Stimulated activated memory B cell treated with anti-CD40 and anti-IgM and Interleukin-4, amounts not matched to agents 10 μg/mL and 1 μg/mL and 100 μg/mL, for 72 hours (primary cell): ENCODE results near the gene MED28.

ENCODE experiments used
- ATAC-seq: fragments of 150-1000 bp; cut with Tn5 transposase; 2 replicates; pipeline ENCODE4 v1.10.0; 2021
- H3K27ac Mint-ChIP-seq: one replicate; pipeline ENCODE4 v1.8.0; 2022; ENCODE audit warnings: mild to moderate bottlenecking, mixed read lengths
- H3K27me3 Mint-ChIP-seq: one replicate; pipeline ENCODE4 v1.8.0; 2022; ENCODE audit warnings: mixed read lengths
- H3K36me3 Mint-ChIP-seq: one replicate; pipeline ENCODE4 v1.8.0; 2022; ENCODE audit warnings: mixed read lengths
- H3K4me1 Mint-ChIP-seq: one replicate; pipeline ENCODE4 v1.8.0; 2022; ENCODE audit warnings: mixed read lengths
- H3K4me3 Mint-ChIP-seq: one replicate; pipeline ENCODE4 v1.8.0; 2022; ENCODE audit warnings: mild to moderate bottlenecking, moderate library complexity, mixed read lengths
- H3K9me3 Mint-ChIP-seq: one replicate; pipeline ENCODE4 v1.8.0; 2022; ENCODE audit warnings: mixed read lengths

MED28 gene

DNA sequence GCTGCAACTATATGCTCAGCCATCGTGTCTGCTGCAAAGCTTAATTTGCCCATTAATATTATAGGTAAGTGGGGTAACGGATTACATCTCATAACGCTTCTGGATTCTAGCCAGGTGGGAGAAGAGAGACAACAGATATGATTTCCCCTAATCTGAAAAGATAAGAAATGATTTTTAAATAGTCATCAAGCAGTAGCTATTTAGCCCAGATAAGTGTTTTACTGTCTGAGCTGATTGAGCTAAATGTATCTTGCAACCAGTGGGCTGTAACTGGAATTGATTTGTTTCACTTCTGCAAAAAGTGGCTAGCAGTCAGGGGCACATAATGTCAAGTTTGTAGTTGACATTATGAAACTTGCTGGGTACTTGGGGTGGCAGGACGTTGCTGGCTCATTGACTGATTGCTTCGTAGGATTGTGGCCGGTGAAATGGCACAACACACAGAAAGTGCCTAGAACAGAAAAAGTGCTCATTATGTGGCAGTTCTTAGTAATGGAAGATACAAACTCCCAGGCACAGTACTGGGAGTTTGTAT is 18.9 kb upstream of the MED28 start:
- Mint-ChIP-seq H3K27ac (peak overlapping the region; percentile 46), H3K36me3 (peaks cover 61% of the 10 kb centered on the region), H3K9me3 (no peaks in the 10 kb centered on the region), H3K4me3 (peak overlapping the region; percentile 12), H3K27me3 (no peaks in the 10 kb centered on the region), H3K4me1 (peaks cover 47% of the 10 kb centered on the region)
- ATAC-seq: peak; percentile 98

DNA sequence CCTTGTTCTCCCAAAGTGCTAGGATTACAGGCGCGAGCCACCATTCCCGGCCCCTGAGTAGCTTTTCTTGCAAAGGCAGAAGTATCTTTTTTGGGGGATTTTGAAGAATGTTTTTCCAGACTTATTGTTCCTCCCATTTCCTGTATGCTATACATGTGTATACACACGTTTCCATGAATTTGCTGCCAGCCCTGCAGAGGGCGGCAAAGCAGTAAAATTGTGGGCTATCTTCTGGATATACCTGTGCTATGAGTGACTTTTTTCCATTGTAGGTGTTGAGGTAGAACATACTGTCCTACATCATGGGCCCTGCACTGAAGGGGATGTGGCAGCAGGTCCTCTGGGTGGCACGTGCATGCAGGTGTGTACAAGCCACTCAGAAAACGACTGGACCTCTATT is 16.9 kb upstream of the MED28 start:
- ATAC-seq: no peak
- H3K9me3 Mint-ChIP-seq: no peaks in the 10 kb centered on the region
- peaks cover 34% of the 10 kb centered on the region for H3K4me1 Mint-ChIP-seq
- no peak overlapping the region for H3K4me3 Mint-ChIP-seq
- peaks cover 46% of the 10 kb centered on the region for H3K36me3 Mint-ChIP-seq
- no peaks in the 10 kb centered on the region for H3K27me3 Mint-ChIP-seq
- no peak overlapping the region for H3K27ac Mint-ChIP-seq

DNA sequence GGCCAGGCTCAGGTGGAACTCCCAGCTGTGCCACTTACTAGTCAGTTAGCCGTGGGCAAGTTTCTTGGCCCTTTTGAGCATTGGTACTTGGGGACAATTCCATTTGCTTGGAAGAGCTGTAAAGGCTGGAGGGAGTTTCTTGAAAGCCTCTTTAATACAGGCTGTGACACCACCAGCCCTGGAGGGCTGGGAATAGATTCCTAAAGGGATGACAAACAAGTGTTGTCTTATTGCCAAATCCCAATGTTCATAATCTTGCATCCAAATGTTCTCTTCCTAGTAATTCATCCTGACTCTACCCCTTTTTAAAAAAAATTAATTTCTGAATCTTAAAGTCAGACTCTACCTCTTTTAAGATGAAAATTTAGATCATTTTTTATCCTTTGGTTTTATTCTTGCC is 14.6 kb upstream of the MED28 start:
- H3K4me1 Mint-ChIP-seq: peaks cover 12% of the 10 kb centered on the region
- H3K36me3 Mint-ChIP-seq: peaks cover 34% of the 10 kb centered on the region
- ATAC-seq: no peak
- H3K4me3 Mint-ChIP-seq: no peak overlapping the region
- no peak overlapping the region for H3K27ac Mint-ChIP-seq
- no peaks in the 10 kb centered on the region for H3K27me3 Mint-ChIP-seq
- H3K9me3 Mint-ChIP-seq: no peaks in the 10 kb centered on the region

- peaks cover 28% of the 10 kb centered on the region for H3K36me3 Mint-ChIP-seq
Measured at GRCh38 chr4:17605236-17605635, 9.2 kb upstream of the MED28 start.

DNA sequence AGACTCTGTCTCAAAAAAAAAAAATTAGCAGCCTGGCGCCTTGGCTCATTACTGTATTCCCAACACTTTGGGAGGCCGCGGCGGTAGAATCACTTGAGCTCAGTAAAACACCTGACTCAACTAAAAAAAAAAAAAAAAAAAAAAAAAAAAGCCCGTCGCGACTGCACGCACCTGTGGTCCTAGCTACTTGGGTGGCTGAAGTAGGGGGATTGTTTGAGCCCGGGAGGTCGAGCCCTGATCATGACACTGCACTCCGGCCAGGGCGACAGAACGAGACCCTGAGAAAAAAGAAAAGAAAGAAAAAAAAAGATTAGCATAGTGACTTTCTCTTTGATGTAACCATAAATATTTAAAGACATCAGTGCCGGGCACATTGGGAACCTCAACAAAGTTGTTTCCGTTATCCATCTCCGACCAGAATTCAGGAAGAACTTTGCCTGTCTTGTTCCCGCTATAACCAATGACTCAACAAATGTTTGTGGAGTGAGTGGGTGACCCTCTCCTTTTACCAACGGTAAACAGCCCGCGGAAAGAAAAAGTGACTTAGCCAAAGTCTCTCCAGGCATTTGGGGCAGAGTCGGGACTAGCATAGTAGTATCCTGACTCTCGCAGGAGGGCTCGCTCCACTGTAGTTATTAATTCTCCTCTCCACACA is 553 bp upstream of the MED28 start:
- H3K27ac Mint-ChIP-seq: peak overlapping the region; percentile 98
- peak; percentile 75 for ATAC-seq
- no peaks in the 10 kb centered on the region for H3K9me3 Mint-ChIP-seq
- peaks cover 16% of the 10 kb centered on the region for H3K36me3 Mint-ChIP-seq
- peak overlapping the region; percentile 100 for H3K4me3 Mint-ChIP-seq
- H3K4me1 Mint-ChIP-seq: peaks cover 25% of the 10 kb centered on the region
- no peaks in the 10 kb centered on the region for H3K27me3 Mint-ChIP-seq

More at GRCh38 chr4:17605236-17605635, 9.2 kb upstream of the MED28 start:
- ATAC-seq: no peak
- H3K27ac Mint-ChIP-seq: no peak overlapping the region
- no peaks in the 10 kb centered on the region for H3K4me1 Mint-ChIP-seq
- no peaks in the 10 kb centered on the region for H3K27me3 Mint-ChIP-seq
- no peak overlapping the region for H3K4me3 Mint-ChIP-seq
- no peaks in the 10 kb centered on the region for H3K9me3 Mint-ChIP-seq

DNA sequence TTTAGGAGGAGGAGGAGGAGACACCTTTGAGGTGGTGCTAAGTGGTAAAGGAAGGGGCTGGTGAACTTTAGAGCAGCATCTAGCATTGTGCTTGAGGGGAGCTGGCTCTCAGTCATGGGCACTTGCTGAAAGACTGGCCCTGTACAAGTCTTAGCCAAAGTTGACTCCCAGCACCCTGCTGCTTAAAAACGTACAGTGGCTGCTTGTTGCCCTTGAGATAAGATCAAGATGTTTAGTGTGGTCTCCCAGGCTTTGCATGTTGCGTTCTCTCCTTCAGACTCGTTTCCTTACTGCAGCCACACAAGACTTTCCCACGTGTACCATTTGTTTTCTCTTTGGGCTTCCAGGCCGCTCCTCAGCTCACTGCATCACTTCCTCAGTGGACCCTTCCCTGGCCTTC is 1.8 kb downstream of the MED28 start:
- H3K27ac Mint-ChIP-seq: no peak overlapping the region
- no peaks in the 10 kb centered on the region for H3K9me3 Mint-ChIP-seq
- ATAC-seq: no peak
- H3K4me1 Mint-ChIP-seq: peaks cover 32% of the 10 kb centered on the region
- no peaks in the 10 kb centered on the region for H3K27me3 Mint-ChIP-seq
- H3K36me3 Mint-ChIP-seq: peaks cover 28% of the 10 kb centered on the region
- peak overlapping the region; percentile 61 for H3K4me3 Mint-ChIP-seq

DNA sequence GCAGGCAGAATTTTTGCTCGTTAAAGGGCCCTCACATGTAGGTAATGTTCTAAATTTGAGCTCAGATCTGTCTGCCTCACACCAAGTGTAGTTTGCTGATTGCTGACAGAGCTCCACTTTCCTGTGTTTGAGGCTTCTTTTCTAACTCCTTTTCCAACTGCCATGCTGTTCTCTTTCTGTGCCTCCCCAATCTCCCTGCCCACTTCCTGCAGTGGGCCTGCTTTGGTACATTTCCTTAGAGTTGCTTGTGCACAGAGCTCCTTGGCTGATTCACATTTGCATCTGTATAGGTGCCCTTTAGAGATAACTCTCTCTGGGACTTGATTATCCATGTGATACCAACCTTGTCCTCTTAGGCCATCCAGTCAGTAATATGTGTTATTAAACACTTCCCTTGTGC is 4.5 kb downstream of the MED28 start:
- ATAC-seq: no peak
- no peaks in the 10 kb centered on the region for H3K9me3 Mint-ChIP-seq
- H3K36me3 Mint-ChIP-seq: peaks cover 46% of the 10 kb centered on the region
- no peaks in the 10 kb centered on the region for H3K27me3 Mint-ChIP-seq
- no peak overlapping the region for H3K4me3 Mint-ChIP-seq
- peaks cover 32% of the 10 kb centered on the region for H3K4me1 Mint-ChIP-seq
- no peak overlapping the region for H3K27ac Mint-ChIP-seq

GRCh38 chr4:17619416-17620105 is 5.1 kb downstream of the MED28 start:
- H3K4me3 Mint-ChIP-seq: no peak overlapping the region
- ATAC-seq: no peak
- peaks cover 52% of the 10 kb centered on the region for H3K36me3 Mint-ChIP-seq
- H3K27ac Mint-ChIP-seq: no peak overlapping the region
- H3K9me3 Mint-ChIP-seq: no peaks in the 10 kb centered on the region
- H3K4me1 Mint-ChIP-seq: peaks cover 34% of the 10 kb centered on the region
- H3K27me3 Mint-ChIP-seq: no peaks in the 10 kb centered on the region

- H3K27ac Mint-ChIP-seq: no peak overlapping the region
- H3K9me3 Mint-ChIP-seq: no peaks in the 10 kb centered on the region
- no peak overlapping the region for H3K4me3 Mint-ChIP-seq
- peaks cover 71% of the 10 kb centered on the region for H3K36me3 Mint-ChIP-seq
- ATAC-seq: no peak
- H3K4me1 Mint-ChIP-seq: peaks cover 24% of the 10 kb centered on the region
- H3K27me3 Mint-ChIP-seq: no peaks in the 10 kb centered on the region
Measured at GRCh38 chr4:17623451-17624001, 9.1 kb downstream of the MED28 start.

DNA sequence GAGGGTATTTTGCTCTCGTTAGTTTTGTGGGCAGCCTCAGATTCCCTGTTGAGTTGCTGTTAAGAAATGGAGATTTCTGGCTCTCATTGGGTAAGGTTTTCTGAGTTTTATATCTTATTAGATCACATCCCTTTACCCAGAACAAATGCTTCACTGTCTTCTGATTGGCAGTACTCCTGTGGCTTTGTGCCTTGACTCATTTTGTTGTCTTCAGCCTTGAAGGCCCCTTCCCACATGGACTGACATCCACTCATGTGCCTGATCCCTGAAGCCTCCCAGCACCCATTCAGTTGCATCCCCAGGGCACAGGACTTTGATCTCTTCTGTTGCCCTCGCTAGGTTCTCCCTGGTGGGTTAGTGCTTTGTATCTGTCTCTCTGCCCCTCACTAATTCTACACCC is 10.4 kb downstream of the MED28 start:
- H3K9me3 Mint-ChIP-seq: no peaks in the 10 kb centered on the region
- ATAC-seq: no peak
- peaks cover 72% of the 10 kb centered on the region for H3K36me3 Mint-ChIP-seq
- no peaks in the 10 kb centered on the region for H3K27me3 Mint-ChIP-seq
- peaks cover 27% of the 10 kb centered on the region for H3K4me1 Mint-ChIP-seq
- H3K4me3 Mint-ChIP-seq: no peak overlapping the region
- H3K27ac Mint-ChIP-seq: no peak overlapping the region

- no peak overlapping the region for H3K4me3 Mint-ChIP-seq
- H3K9me3 Mint-ChIP-seq: no peaks in the 10 kb centered on the region
- no peak for ATAC-seq
- no peak overlapping the region for H3K27ac Mint-ChIP-seq
- peaks cover 52% of the 10 kb centered on the region for H3K36me3 Mint-ChIP-seq
- no peaks in the 10 kb centered on the region for H3K27me3 Mint-ChIP-seq
- H3K4me1 Mint-ChIP-seq: peaks cover 15% of the 10 kb centered on the region
Measured at GRCh38 chr4:17630228-17630627, 15.8 kb downstream of the MED28 start.

DNA sequence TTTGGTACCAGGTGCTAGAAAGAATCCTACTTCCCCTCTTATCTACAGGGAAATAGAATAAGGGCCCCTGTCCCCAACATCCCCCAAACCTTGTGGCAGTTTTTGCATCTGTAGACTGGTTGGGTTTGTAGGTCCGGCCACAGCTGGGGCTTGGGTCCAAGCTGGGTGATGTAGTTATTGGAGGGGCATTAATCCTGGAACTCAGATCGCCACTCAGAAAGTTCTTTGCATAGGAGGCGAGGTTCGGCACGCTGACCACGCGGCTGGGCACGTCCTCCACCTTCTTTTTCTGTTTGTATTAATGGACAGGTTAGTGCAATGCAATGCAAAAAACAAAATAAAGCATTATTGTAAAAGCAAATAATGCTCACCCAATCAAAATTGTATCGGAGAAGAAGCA is 19.2 kb downstream of the MED28 start:
- H3K27ac Mint-ChIP-seq: no peak overlapping the region
- no peaks in the 10 kb centered on the region for H3K27me3 Mint-ChIP-seq
- H3K4me3 Mint-ChIP-seq: no peak overlapping the region
- H3K36me3 Mint-ChIP-seq: peaks cover 25% of the 10 kb centered on the region
- ATAC-seq: no peak
- no peaks in the 10 kb centered on the region for H3K9me3 Mint-ChIP-seq
- peaks cover 21% of the 10 kb centered on the region for H3K4me1 Mint-ChIP-seq

DNA sequence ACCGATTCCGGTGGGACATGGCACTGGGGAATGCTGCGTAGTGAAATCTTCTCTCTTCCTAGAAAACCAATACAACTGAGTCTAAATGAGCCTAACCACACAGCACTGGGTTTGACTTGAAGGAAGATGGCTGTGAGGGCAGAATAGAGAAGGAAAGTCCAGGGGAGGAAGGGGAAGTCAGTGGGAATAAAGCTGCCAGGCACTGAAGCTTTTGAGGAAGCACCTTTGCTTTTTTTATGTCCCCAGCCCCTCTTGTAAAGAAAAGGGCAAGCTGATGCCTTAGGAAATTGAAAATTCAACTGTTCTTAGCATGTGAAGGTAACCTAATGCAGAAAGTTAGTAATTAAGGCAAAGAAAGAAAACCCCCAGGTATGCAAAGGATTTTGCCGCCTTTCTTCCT is 20.6 kb downstream of the MED28 start:
- Mint-ChIP-seq H3K36me3 (peaks cover 13% of the 10 kb centered on the region), H3K27ac (no peak overlapping the region), H3K27me3 (no peaks in the 10 kb centered on the region), H3K9me3 (no peaks in the 10 kb centered on the region), H3K4me1 (peaks cover 8% of the 10 kb centered on the region), H3K4me3 (no peak overlapping the region)
- ATAC-seq: no peak

DNA sequence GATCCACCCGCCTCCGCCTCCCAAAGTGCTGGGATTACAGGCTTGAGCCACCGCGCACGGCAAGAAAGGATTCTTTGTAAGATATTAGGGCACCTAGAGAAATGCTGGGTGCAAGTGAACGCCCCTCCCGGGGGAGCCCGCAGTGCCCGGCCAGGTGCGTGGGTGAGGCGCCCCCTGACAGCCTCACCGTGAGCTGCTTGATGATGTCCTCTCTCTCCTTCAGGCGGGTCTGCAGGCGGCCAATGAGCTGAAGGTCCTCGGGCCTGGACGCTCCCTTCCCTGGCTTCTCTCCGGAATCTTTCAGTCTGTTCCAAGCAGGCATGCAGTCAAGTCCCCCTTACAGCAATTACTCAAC is 21.9 kb downstream of the MED28 start:
- no peaks in the 10 kb centered on the region for H3K9me3 Mint-ChIP-seq
- H3K4me1 Mint-ChIP-seq: peaks cover 8% of the 10 kb centered on the region
- H3K27ac Mint-ChIP-seq: no peak overlapping the region
- H3K27me3 Mint-ChIP-seq: no peaks in the 10 kb centered on the region
- no peak for ATAC-seq
- peaks cover 8% of the 10 kb centered on the region for H3K36me3 Mint-ChIP-seq
- no peak overlapping the region for H3K4me3 Mint-ChIP-seq

GRCh38 chr4:17636696-17637622 is 22.5 kb downstream of the MED28 start:
- Mint-ChIP-seq H3K4me1 (peaks cover 8% of the 10 kb centered on the region), H3K4me3 (no peak overlapping the region), H3K36me3 (peaks cover 8% of the 10 kb centered on the region), H3K27me3 (no peaks in the 10 kb centered on the region), H3K27ac (no peak overlapping the region), H3K9me3 (no peaks in the 10 kb centered on the region)
- peak; percentile 85 for ATAC-seq
